Measurements from ENCODE around the gene IL18RAP. TPM values are rescaled to one million over a fixed set of nuclear protein-coding genes. Genes with fewer than 3 reads are reported as not detected.

Gene IL18RAP
- total RNA-seq, 1 experiment from 2014 or later = not detected

DNA sequence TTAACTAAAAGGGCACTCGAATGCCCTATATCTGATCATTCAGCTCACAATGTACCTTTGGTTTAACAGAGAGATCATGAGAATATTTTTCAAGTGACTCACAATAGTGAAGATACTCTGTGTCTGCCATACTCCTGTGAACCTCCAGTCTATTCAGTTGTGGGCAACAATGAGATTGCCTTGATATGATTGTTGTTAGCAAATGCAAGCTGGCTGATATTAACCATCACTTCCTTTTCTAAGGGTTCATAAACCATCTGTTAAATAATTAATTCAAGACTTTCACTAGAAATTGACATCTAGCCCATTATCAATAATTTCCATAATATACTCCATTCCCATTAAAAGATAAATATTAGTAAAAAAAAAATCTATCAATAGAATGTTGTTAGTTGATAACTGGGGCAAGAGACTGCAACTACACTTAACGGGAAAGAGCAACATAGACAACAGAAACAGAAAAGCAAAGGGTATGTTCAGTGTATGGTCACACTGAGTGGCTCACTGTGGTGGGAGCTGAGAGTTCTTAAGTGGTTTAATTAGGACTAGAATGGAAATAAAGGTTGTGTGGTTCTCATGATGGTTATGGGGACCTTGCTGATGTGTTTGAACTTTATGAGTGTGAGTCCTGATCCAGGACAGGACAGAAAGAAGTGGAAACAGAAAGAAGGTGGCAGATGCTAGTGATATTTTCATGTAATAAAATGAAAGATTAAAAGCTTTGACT lies 11.9 kb downstream of the IL18RAP start:
- Mint-ChIP-seq H3K4me3 (ENCODE audit: unreplicated experiment) (no peak overlapping the region), H3K36me3 (ENCODE audit: insufficient read depth, unreplicated experiment) (no peaks in the 10 kb centered on the region), H3K4me1 (ENCODE audit: insufficient read depth, unreplicated experiment) (no peaks in the 10 kb centered on the region), H3K9me3 (ENCODE audit: unreplicated experiment) (no peaks in the 10 kb centered on the region), H3K27me3 (ENCODE audit: insufficient read depth, unreplicated experiment) (no peaks in the 10 kb centered on the region), H3K27ac (ENCODE audit: low read depth, unreplicated experiment) (no peak overlapping the region)
- intact Hi-C loops (cut with micrococcal nuclease) = no loop called here
- TF ChIP-seq CTCF (IDR thresholded peaks at IDR 0.05; ENCODE audit: unreplicated experiment) = no peak
- CTCF ChIA-PET = interaction anchor here (0.6 to 1.9 kb wide), 6 partner anchors 9 to 770 kb away, joined by 3 to 4 read pairs (median 4); partner anchors contain the start of gene SLC9A4
- DNase-seq (ENCODE audit: unreplicated experiment) = no peak
- POLR2A ChIA-PET = no interaction called here
- no TSS peak for BruUV-seq (replicated peaks)

- Mint-ChIP-seq H3K9me3 (ENCODE audit: unreplicated experiment) (no peaks in the 10 kb centered on the region), H3K4me3 (ENCODE audit: unreplicated experiment) (no peak overlapping the region), H3K4me1 (ENCODE audit: insufficient read depth, unreplicated experiment) (no peaks in the 10 kb centered on the region), H3K27ac (ENCODE audit: low read depth, unreplicated experiment) (no peak overlapping the region), H3K36me3 (ENCODE audit: insufficient read depth, unreplicated experiment) (no peaks in the 10 kb centered on the region), H3K27me3 (ENCODE audit: insufficient read depth, unreplicated experiment) (no peaks in the 10 kb centered on the region)
- ChIA-PET POLR2A (interaction anchor here (0.6 kb wide), 1 partner anchor 411 kb away, joined by 3 read pairs; no protein-coding TSS in a partner anchor), CTCF (interaction anchor here (0.6 to 1.9 kb wide), 4 partner anchors 80 to 1316 kb away, joined by 3 to 5 read pairs (median 4); no protein-coding TSS in a partner anchor)
- intact Hi-C loops (cut with micrococcal nuclease) = no loop called here
- no peak for DNase-seq (ENCODE audit: unreplicated experiment)
- no TSS peak for BruUV-seq (replicated peaks)
- TF ChIP-seq CTCF (IDR thresholded peaks at IDR 0.05; ENCODE audit: unreplicated experiment) = no peak
These were observed 12.8 kb downstream of the IL18RAP start for GRCh38 chr2:102435741-102436140.

GRCh38 chr2:102436323-102436722 lies 13.4 kb downstream of the IL18RAP start:
- H3K4me1 Mint-ChIP-seq (ENCODE audit: insufficient read depth, unreplicated experiment) = no peaks in the 10 kb centered on the region
- H3K27ac Mint-ChIP-seq (ENCODE audit: low read depth, unreplicated experiment) = no peak overlapping the region
- no TSS peak for BruUV-seq (replicated peaks)
- no peaks in the 10 kb centered on the region for H3K27me3 Mint-ChIP-seq (ENCODE audit: insufficient read depth, unreplicated experiment)
- H3K4me3 Mint-ChIP-seq (ENCODE audit: unreplicated experiment) = no peak overlapping the region
- no peaks in the 10 kb centered on the region for H3K9me3 Mint-ChIP-seq (ENCODE audit: unreplicated experiment)
- no peaks in the 10 kb centered on the region for H3K36me3 Mint-ChIP-seq (ENCODE audit: insufficient read depth, unreplicated experiment)
- DNase-seq (ENCODE audit: unreplicated experiment) = no peak
- intact Hi-C loops (cut with micrococcal nuclease) = no loop called here
- ChIA-PET CTCF (interaction anchor here (0.6 to 1.0 kb wide), 5 partner anchors 13 to 1317 kb away, joined by 3 to 6 read pairs (median 3); no protein-coding TSS in a partner anchor), POLR2A (interaction anchor here (0.6 kb wide), 1 partner anchor 411 kb away, joined by 3 read pairs; no protein-coding TSS in a partner anchor)
- no peak for TF ChIP-seq CTCF (IDR thresholded peaks at IDR 0.05; ENCODE audit: unreplicated experiment)

GRCh38 chr2:102437122-102437521 lies 14.2 kb downstream of the IL18RAP start:
- no TSS peak for BruUV-seq (replicated peaks)
- Mint-ChIP-seq H3K36me3 (ENCODE audit: insufficient read depth, unreplicated experiment) (no peaks in the 10 kb centered on the region), H3K4me3 (ENCODE audit: unreplicated experiment) (no peak overlapping the region), H3K27me3 (ENCODE audit: insufficient read depth, unreplicated experiment) (no peaks in the 10 kb centered on the region), H3K4me1 (ENCODE audit: insufficient read depth, unreplicated experiment) (peaks cover 2% of the 10 kb centered on the region), H3K9me3 (ENCODE audit: unreplicated experiment) (no peaks in the 10 kb centered on the region), H3K27ac (ENCODE audit: low read depth, unreplicated experiment) (no peak overlapping the region)
- CTCF ChIA-PET = interaction anchor here (0.6 to 1.8 kb wide), 3 partner anchors 196 to 1192 kb away, joined by 6 to 7 read pairs (median 6); no protein-coding TSS in a partner anchor
- no peak for DNase-seq (ENCODE audit: unreplicated experiment)
- intact Hi-C loops (cut with micrococcal nuclease) = no loop called here
- POLR2A ChIA-PET = no interaction called here
- TF ChIP-seq CTCF (IDR thresholded peaks at IDR 0.05; ENCODE audit: unreplicated experiment) = no peak

Measured in MCF 10A (cell line).